GM19328 (cell line): Measurements from ENCODE around the gene FGF6.

ENCODE experiments used
- ATAC-seq: cut with Tn5 transposase; IDR thresholded peaks from one replicate; pipeline ENCODE4 v1.9.1; 2021; ENCODE audit warnings: mild to moderate bottlenecking, moderate library complexity; ENCODE audit not compliant: unreplicated experiment

FGF6 gene

DNA sequence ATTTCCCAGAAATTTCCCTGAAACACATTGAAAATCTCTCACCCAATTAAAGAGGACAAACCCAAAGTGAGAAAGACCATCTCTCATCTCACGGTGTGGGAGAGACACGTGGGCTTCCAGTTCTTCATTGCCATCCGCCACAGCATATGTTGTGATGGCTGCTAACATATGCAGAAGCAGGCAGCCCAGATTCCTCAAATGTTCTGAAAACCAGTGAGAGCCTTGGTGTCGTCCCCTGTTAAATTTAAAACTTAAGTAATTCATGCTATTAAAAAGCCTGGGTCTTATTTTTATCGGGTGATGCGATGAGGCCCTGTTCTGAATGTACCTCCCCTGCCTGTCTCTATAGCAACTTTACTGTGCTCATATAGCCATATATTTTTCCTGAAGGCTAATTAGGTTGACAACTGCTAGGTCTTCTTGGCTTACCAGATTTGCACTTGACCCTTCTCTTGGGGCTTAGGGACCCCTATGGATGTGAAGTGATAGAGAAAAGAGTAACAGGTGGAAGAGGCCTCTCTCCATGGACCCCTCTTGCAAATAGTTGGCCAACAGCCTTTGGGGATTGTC lies 2.8 kb upstream of the FGF6 start:
- no peak for ATAC-seq

- ATAC-seq = no peak
These were observed 1.5 kb upstream of the FGF6 start for GRCh38 chr12:4447151-4447550.

DNA sequence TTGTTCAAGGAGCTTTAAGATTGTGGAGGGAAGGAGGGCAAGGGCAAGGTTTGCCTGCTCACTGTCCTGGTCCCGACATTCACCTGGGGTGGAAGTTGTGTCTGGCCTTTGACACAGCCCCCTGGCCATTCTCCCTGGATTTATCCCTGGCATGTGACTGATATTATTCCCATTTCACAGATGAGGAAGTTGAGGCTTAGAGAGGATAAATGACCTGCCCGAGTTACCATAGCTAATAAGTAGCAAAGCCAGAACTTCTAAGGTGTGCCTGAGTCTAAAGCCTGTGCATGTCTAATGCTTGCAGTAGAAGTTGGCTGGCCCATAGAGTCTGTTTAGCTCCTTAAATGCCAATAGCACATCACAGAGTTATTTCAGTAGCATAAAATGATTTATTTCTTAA lies 720 bp upstream of the FGF6 start:
- ATAC-seq = no peak

DNA sequence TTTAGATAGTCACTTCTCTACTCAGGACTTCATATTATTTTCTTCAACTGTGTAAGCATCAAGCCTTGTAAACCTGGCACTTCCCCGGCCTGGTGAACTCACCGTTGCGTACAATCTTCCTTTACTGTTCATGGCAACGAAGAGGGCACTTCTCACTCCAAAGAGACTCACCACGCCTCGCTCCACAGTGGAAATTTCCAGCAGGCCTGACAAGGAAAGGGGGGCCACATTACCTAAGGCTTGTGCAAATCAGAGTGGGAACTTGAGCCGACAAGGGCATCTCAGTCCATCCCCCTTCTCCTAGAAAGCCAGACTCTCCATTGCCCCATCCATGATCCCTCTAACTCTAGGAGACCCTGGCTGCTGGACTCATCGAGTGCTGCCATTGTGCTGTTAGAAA lies 1.6 kb downstream of the FGF6 start:
- ATAC-seq = no peak

DNA sequence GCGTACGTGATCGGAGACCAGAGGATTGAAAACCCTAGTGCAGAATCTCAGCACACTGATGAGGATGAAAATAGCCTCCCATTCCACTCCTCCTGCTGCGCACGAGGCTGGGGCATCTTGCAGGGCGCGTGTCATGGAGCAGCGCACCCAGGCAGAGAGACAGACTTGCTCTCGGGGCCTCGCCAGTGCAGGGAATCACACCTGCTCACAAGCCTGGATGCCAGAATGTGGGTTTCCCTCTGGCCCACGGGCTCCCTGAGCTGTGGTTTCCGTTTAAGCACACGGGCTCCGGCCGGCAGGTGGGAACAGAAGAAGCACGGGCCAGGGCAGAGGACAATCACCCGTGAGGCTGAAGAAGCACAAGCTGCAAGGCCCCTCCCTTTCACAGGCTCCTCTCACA lies 2.0 kb downstream of the FGF6 start:
- no peak for ATAC-seq

- ATAC-seq = no peak
These were observed 4.0 kb downstream of the FGF6 start for GRCh38 chr12:4441355-4442335.

- no peak for ATAC-seq
These were observed 5.3 kb downstream of the FGF6 start for GRCh38 chr12:4440187-4440941.

GRCh38 chr12:4439736-4440135 lies 5.9 kb downstream of the FGF6 start:
- no peak for ATAC-seq

DNA sequence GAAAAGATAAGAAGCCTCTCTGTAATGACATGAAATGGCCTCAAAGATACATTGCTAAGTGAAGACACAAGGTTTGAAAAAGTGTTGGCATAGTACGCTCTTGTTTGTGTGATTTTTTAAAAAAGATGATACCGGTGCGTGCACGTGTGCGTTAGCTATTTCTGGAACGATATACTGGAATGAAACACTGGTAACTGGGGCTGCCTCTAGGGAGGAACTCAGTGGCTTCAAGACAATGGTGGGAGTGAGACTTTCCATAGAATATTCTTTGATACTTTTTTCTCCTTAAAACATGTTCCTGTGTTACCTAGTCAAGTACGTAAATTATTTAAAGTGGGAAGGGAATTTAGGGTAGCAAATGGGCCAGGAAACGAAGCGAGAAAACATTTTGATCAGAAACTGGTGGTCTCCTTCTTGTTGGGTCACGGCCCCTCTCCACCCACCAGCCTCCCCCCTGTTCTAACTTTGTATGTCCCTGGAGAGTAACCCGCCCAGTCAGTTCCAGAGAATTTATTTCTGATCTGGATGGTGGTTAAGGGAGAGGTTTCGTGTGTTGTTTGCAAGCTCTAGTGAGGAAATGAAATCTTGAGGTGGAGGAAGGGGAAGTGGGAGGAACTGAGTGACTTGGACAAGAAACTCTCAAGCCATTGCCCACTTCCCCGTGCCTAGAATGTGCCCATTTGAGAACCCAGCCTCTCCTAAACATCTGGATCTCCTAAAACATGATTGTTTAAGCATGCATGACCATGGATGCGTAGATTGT lies 6.6 kb downstream of the FGF6 start:
- ATAC-seq = no peak

GRCh38 chr12:4435537-4435936 lies 10.1 kb downstream of the FGF6 start:
- no peak for ATAC-seq

DNA sequence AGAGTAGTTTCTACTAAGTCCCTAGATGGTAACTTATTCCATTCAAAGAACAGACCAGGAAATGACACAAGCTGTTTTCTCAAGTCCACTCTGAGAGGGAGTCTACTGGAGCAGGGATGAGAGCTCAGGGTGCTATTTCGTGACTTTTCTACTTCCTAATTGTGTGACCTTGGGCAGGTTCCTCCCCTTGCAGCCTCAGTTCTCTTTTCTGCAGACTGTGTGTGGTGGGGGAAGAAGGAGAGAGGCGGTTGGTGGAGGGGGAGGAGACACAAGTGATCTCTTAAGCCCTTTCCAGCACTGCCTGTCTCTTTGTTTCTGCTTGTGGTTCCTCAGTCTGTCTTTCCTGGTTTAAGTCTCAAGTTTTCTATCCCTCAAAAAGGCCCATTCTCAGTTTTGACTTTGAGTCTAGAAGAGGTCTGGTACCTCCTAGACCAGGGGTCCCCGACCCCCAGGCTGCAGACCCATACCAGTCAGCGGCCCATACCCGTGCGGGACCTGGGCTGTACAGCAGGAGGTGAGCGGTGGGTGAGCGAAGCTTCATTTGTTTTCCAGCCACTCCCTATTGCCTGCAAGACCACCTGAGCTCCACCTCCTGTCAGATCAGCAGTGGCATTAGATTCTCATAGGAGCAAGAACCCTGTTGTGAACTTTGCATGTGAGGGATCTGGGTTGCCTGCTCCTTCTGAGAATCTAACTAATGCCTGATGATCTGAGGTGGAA lies 10.7 kb downstream of the FGF6 start:
- ATAC-seq = no peak

DNA sequence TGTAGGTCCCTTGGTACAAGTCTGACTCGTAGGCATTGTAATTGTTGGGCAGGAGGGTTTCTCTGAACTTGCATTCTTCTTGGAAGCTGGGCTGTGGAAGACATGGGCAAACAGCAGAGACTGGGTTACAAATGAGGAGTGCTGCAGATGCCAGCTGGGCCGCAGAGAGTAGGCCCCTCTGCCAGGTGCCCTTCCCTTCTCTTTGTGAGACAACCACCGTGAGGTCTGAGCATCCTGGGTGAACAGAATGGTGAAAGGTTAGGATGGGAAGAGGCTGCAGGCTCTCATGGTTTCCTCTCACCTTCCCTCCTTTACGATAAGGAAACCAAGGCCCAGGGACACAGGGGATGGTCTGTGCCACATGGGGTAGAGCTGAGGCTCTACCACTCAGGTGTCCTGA lies 11.3 kb downstream of the FGF6 start:
- no peak for ATAC-seq

GRCh38 chr12:4433745-4434058 lies 11.9 kb downstream of the FGF6 start:
- ATAC-seq = no peak

DNA sequence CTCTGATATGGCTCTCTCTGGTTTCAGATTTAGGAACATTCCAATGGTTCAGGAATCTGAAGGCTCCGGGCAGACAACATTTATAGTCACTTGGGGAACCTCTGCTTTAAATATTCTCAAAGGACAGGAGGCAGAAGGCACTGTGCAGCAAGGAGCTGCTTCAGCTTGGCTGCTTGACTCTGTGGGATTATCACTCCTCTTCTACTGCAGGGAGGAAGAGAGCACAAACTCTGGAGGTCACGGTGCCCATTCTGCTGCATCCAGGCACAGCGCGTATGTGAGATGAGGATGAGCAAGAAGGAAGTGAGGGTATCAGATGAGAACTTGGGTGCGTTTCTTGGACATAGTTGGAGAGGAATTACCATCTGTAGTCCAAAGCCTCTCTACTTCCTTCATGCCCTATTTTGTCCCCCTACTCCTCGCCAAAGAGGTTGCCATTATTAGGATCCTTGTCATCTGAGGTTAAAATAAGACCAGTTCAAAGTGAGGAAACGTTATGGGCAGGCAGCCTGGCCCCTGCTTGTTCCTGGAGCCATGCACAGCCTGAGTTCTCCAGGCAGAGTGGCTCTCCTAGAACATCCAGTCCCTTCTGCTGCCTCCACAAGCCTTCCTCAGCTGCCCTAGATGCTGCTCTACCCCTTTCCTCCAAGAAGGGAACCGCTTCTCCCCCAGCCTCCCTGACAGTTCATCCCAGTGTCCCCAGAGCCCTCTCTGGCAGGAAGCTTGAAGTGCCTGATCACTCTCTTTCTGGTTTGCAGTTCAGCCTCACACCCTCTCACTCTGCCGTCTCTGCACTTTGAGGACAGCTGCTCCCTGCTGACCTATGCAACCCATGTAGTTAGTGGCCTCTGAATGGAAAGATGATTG lies 12.5 kb downstream of the FGF6 start:
- no peak for ATAC-seq

GRCh38 chr12:4431866-4432265 lies 13.7 kb downstream of the FGF6 start:
- no peak for ATAC-seq

DNA sequence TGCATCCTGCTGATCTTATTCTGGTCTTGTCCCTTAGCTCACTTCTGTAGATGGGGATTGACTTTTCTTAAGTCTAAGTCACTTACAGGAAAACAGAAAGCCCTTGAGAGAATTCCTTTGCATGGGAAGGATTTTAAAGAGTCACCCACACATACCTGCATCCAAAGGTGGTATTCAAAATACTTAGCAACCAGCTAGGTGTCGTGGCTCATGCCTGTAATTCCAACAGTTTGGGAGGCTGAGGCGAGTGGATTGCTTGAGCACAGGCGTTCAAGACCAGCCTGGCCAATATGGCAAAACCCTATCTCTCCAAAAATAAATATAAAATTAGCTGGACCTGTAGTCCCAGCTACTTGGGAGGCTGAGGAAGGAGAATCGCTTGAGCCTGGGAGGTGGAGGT lies 14.2 kb downstream of the FGF6 start:
- no peak for ATAC-seq

DNA sequence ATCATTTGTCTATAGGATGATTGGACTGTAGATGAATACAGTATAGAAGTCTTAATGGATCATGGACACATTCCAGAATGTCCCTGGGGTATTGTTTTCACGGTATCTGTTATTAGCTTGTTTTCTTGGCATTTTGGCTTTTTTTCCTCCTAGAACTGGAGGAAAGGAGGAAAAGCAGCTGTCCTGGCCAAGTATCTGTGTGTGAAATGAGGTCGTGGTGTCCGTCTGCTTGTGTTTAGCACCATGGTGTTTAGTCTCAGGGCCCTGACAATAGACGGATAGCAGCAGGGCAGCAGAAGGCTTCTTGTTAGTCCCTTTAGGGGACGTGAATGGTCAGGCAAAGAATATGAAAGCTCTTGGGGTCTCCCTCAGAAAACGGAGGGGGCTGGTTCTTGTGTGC lies 21.2 kb downstream of the FGF6 start:
- ATAC-seq = no peak

DNA sequence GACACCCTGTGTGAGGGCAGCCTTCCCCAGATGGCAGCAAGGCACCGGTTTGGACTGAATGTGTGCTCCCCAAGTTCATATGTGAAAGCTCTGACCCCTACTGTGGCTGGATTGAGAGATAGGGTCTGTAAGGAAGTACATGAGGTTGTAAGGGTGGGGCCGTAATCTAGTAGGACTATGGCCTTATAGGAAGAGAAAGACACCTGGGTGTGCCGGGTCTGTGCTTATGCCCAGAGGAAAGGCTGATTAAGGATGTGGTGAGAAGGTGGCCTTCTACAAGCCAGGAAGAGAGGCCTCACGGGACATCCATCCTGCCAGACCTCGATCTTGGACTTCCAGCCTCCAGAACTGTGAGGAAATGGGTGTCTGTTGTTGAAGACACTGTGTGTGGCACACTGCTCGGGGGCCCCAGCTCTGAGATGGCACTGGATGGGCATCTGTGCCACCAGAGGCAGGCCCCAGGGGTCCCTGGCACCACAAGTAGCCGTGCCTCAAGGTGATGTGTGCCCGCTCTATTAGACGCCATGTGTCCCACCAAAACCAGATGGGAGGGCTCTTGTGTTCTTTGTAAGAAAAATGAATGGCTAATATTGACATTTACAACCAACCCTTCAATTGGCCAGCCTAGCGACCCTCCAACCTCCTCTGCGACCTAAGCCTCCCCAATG lies 22.0 kb downstream of the FGF6 start:
- no peak for ATAC-seq

GRCh38 chr12:4422985-4423384 lies 22.6 kb downstream of the FGF6 start:
- ATAC-seq = no peak
